Tibial nerve (tissue), 4 donors: ENCODE results near the gene MYRIP. TPM values are rescaled to one million over a fixed set of nuclear protein-coding genes. Genes with fewer than 3 reads are reported as not detected.

Experiments
- DNase-seq, 2 donors: peaks; one replicate each; pipeline ENCODE4 v3.0.0-alpha.2; 2019; ENCODE audit warnings: low spot score in 2 of 2
- H3K27ac ChIP-seq, 4 donors: fragments of 200-600 bp; sonication (generic) in 3 of 4; one replicate each; pipeline ENCODE4 v1.5.1; 2017 to 2019; ENCODE audit warnings: mild to moderate bottlenecking in 1 of 4
- H3K27me3 ChIP-seq, 2 donors: fragments of 200-600 bp; sonication (generic) in 1 of 2; one replicate each; pipeline versions ENCODE4 v1.5.1 to v1.6.0; 2017 to 2019
- H3K36me3 ChIP-seq, 3 donors: fragments of 200-600 bp; sonication (generic); one replicate each; pipeline ENCODE4 v1.5.1; 2018 to 2019
- H3K4me1 ChIP-seq, 4 donors: fragments of 200-600 bp; sonication (generic) in 3 of 4; one replicate each; pipeline ENCODE4 v1.5.1; 2017 to 2019
- H3K4me3 ChIP-seq, 4 donors: fragments of 200-600 bp; sonication (generic) in 3 of 4; one replicate each; pipeline ENCODE4 v1.5.1; 2017 to 2019; ENCODE audit warnings: mild to moderate bottlenecking in 1 of 4, moderate library complexity in 1 of 4
- H3K9me3 ChIP-seq, 4 donors: fragments of 200-600 bp; sonication (generic) in 3 of 4; one replicate each; pipeline ENCODE4 v1.5.1; 2017 to 2019
- CTCF ChIP-seq, 5 experiments: fragments of 200-600 bp in 3 of 5; fragments of 450-650 bp in 2 of 5; sonication (generic) in 3 of 5; IDR thresholded peaks; one replicate each; pipeline ENCODE4 v1.5.1; 2016 to 2019; ENCODE audit warnings: antibody characterized with exemption in 5 of 5, mild to moderate bottlenecking in 3 of 5, moderate library complexity in 2 of 5
- EP300 ChIP-seq, 2 donors: sonication (generic); formaldehyde crosslinking; IDR thresholded peaks; one replicate each; pipeline ENCODE4 v1.6.1; 2017; ENCODE audit warnings: antibody characterized with exemption in 2 of 2, mild to moderate bottlenecking in 1 of 2
- POLR2A ChIP-seq, 2 donors: fragments of 450-650 bp; IDR thresholded peaks; one replicate each; pipeline ENCODE4 v1.6.1; 2017; ENCODE audit warnings: antibody characterized with exemption in 2 of 2, mild to moderate bottlenecking in 2 of 2, moderate library complexity in 2 of 2
- WGBS, 2 donors: methylation state at CpG; one replicate each; pipeline ENCODE4 v1.1.5; 2018; 5-methylcytosine and 5-hydroxymethylcytosine counted together
- total RNA-seq, 4 donors: library from RNA; depleted of rRNA; stranded (reverse); fragments of >200 nt; gene quantifications; one replicate each; pipeline ENCODE4 v1.1.0, GENCODE V29; 2016

Gene MYRIP
- total RNA-seq, 4 donors from 2014 or later: 2.9 to 12.0 (median 9.9) TPM

- no peak for DNase-seq
- no peak overlapping the region for H3K4me3 ChIP-seq
- H3K27me3 ChIP-seq: no peaks in the 10 kb centered on the region
- no peak overlapping the region for H3K27ac ChIP-seq
- no peaks in the 10 kb centered on the region for H3K9me3 ChIP-seq
- H3K36me3 ChIP-seq: no peaks in the 10 kb centered on the region
- TF ChIP-seq EP300 (IDR thresholded peaks at IDR 0.05) (no peak), CTCF (IDR thresholded peaks at IDR 0.05) (no peak), POLR2A (IDR thresholded peaks at IDR 0.05) (no peak)
- H3K4me1 ChIP-seq: no peaks in the 10 kb centered on the region
These were observed 39.0 kb downstream of the MYRIP start for GRCh38 chr3:39848365-39848764.

GRCh38 chr3:39849992-39850715 lies 40.7 kb downstream of the MYRIP start:
- no peak for DNase-seq
- Histone ChIP-seq H3K27ac (no peak overlapping the region), H3K9me3 (no peaks in the 10 kb centered on the region), H3K36me3 (no peaks in the 10 kb centered on the region), H3K27me3 (no peaks in the 10 kb centered on the region), H3K4me1 (no peaks in the 10 kb centered on the region), H3K4me3 (no peak overlapping the region)
- 74 to 78% methylated on average over 3 of the region's 3 CpGs for WGBS, 2 donors
- TF ChIP-seq CTCF (IDR thresholded peaks at IDR 0.05): no peak
- no peak for TF ChIP-seq EP300 (IDR thresholded peaks at IDR 0.05)
- TF ChIP-seq POLR2A (IDR thresholded peaks at IDR 0.05): no peak

- no peak for TF ChIP-seq EP300 (IDR thresholded peaks at IDR 0.05)
- no peak for TF ChIP-seq POLR2A (IDR thresholded peaks at IDR 0.05)
- no peak for TF ChIP-seq CTCF (IDR thresholded peaks at IDR 0.05)
- Histone ChIP-seq H3K27me3 (no peaks in the 10 kb centered on the region), H3K36me3 (no peaks in the 10 kb centered on the region), H3K27ac (no peak overlapping the region), H3K4me3 (no peak overlapping the region), H3K9me3 (peaks cover 0 to 3% (median 0%) of the 10 kb centered on the region in 4 donors), H3K4me1 (no peaks in the 10 kb centered on the region)
- WGBS, 2 donors: 30 to 36% methylated on average over 2 of the region's 2 CpGs
- no peak for DNase-seq
These were observed 41.3 kb downstream of the MYRIP start for GRCh38 chr3:39850716-39851032.

- no peak overlapping the region for H3K27ac ChIP-seq
- H3K36me3 ChIP-seq: no peaks in the 10 kb centered on the region
- no peak overlapping the region for H3K4me3 ChIP-seq
- peaks cover 0 to 33% (median 2%) of the 10 kb centered on the region in 4 donors for H3K9me3 ChIP-seq
- no peaks in the 10 kb centered on the region for H3K4me1 ChIP-seq
- no peak for TF ChIP-seq EP300 (IDR thresholded peaks at IDR 0.05)
- no peak for TF ChIP-seq CTCF (IDR thresholded peaks at IDR 0.05)
- TF ChIP-seq POLR2A (IDR thresholded peaks at IDR 0.05): no peak
- WGBS, 2 donors: 76 to 95% methylated on average over 3 of the region's 3 CpGs
- no peak for DNase-seq
- H3K27me3 ChIP-seq: no peaks in the 10 kb centered on the region
These were observed 46.1 kb downstream of the MYRIP start for GRCh38 chr3:39855517-39855916.

- Histone ChIP-seq H3K27ac (no peak overlapping the region), H3K4me1 (no peaks in the 10 kb centered on the region), H3K4me3 (no peak overlapping the region), H3K9me3 (peaks cover 0 to 22% (median 0%) of the 10 kb centered on the region in 4 donors), H3K36me3 (no peaks in the 10 kb centered on the region), H3K27me3 (no peaks in the 10 kb centered on the region)
- no peak for DNase-seq
- 53 to 54% methylated on average over 2 of the region's 2 CpGs for WGBS, 2 donors
- no peak for TF ChIP-seq POLR2A (IDR thresholded peaks at IDR 0.05)
- TF ChIP-seq EP300 (IDR thresholded peaks at IDR 0.05): no peak
- TF ChIP-seq CTCF (IDR thresholded peaks at IDR 0.05): no peak
These were observed 60.5 kb downstream of the MYRIP start for GRCh38 chr3:39869890-39870289.
